Keratinocyte (primary cell): Measurements from ENCODE around the gene INSC. TPM values are rescaled to one million over a fixed set of nuclear protein-coding genes. Genes with fewer than 3 reads are reported as not detected.

ENCODE experiments used
- DNase-seq: peaks from one replicate; pipeline ENCODE4 v3.0.0-alpha.2; 2011; ENCODE audit warnings: low read depth, missing footprints, low spot score
- FAIRE-seq: peaks from 2 replicates; lab custom pipeline; 2011; peaks lifted over from hg19 to GRCh38; lab: Jason Lieb, UNC
- H2AFZ ChIP-seq: 2 replicates; pipeline ENCODE4 v1.6.0; 2012; ENCODE audit warnings: low read length, control low read depth, inconsistent platforms; ENCODE audit not compliant: control insufficient read depth
- H3K27ac ChIP-seq: 2 replicates; pipeline ENCODE4 v1.5.1; 2011; ENCODE audit warnings: low read length; ENCODE audit not compliant: control insufficient read depth, insufficient read depth
- H3K27me3 ChIP-seq: 3 replicates; pipeline ENCODE4 v1.6.0; 2011; ENCODE audit warnings: low read length; ENCODE audit not compliant: control insufficient read depth, insufficient read depth; ENCODE audit errors: extremely low read depth
- H3K36me3 ChIP-seq, 2 experiments: 2 replicates in 1 of 2; 3 replicates in 1 of 2; pipeline ENCODE4 v1.5.1; 2011; ENCODE audit warnings: low read length in 2 of 2, mild to moderate bottlenecking in 1 of 2; ENCODE audit not compliant: control insufficient read depth in 2 of 2, insufficient read depth in 2 of 2; ENCODE audit errors: extremely low read depth in 1 of 2
- H3K4me1 ChIP-seq: 3 replicates; pipeline ENCODE4 v1.5.1; 2011; ENCODE audit warnings: low read length; ENCODE audit not compliant: control insufficient read depth, insufficient read depth; ENCODE audit errors: extremely low read depth
- H3K4me2 ChIP-seq: 3 replicates; pipeline ENCODE4 v1.6.0; 2011; ENCODE audit warnings: low read depth, low read length; ENCODE audit not compliant: control insufficient read depth, insufficient read depth; ENCODE audit errors: extremely low read depth
- H3K4me3 ChIP-seq, 3 experiments: fragments of 200-600 bp in 1 of 3; sonication (generic) in 1 of 3; 2 replicates in 2 of 3; 3 replicates in 1 of 3; pipeline ENCODE4 v1.5.1; 2011 to 2016; ENCODE audit warnings: low read length in 3 of 3, mild to moderate bottlenecking in 3 of 3, control low read depth in 2 of 3, inconsistent platforms in 1 of 3, low read depth in 1 of 3, mixed read lengths in 1 of 3, mixed run types in 1 of 3, moderate library complexity in 1 of 3; ENCODE audit not compliant: control insufficient read depth in 2 of 3, insufficient read depth in 2 of 3; ENCODE audit errors: extremely low read depth in 1 of 3
- H3K79me2 ChIP-seq: 2 replicates; pipeline ENCODE4 v1.6.0; 2012; ENCODE audit warnings: low read length; ENCODE audit not compliant: control insufficient read depth, insufficient read depth
- H3K9ac ChIP-seq: 3 replicates; pipeline ENCODE4 v1.6.0; 2011; ENCODE audit warnings: low read length; ENCODE audit not compliant: control insufficient read depth, insufficient read depth; ENCODE audit errors: extremely low read depth
- H3K9me1 ChIP-seq: 3 replicates; pipeline ENCODE4 v1.6.0; 2011; ENCODE audit warnings: low read length; ENCODE audit not compliant: control insufficient read depth, insufficient read depth; ENCODE audit errors: extremely low read depth
- H3K9me3 ChIP-seq: 2 replicates; pipeline ENCODE4 v1.5.1; 2012; ENCODE audit warnings: low read depth, low read length; ENCODE audit not compliant: control insufficient read depth
- H4K20me1 ChIP-seq: 3 replicates; pipeline ENCODE4 v1.6.0; 2011; ENCODE audit warnings: low read length; ENCODE audit not compliant: control insufficient read depth, insufficient read depth; ENCODE audit errors: extremely low read depth
- CTCF ChIP-seq, 3 experiments: IDR thresholded peaks in 1 of 3; conservative IDR thresholded peaks in 1 of 3; optimal IDR thresholded peaks in 1 of 3; 2 replicates in 2 of 3; 3 replicates in 1 of 3; pipeline versions ENCODE3 to v1.5.1; 2011; ENCODE audit warnings: low read length in 3 of 3, mild to moderate bottlenecking in 3 of 3, moderate library complexity in 2 of 3, control low read depth in 1 of 3, inconsistent platforms in 1 of 3; ENCODE audit not compliant: insufficient read depth in 2 of 3; ENCODE audit errors: extremely low read depth in 1 of 3
- EZH2 ChIP-seq: IDR thresholded peaks from one replicate; pipeline ENCODE4 v1.6.1; 2012; ENCODE audit warnings: inconsistent platforms, mild to moderate bottlenecking, low read length, moderate library complexity
- dilution Hi-C: fragments of 300-500 bp; cut with MboI; formaldehyde crosslinking; loops from one replicate; pipeline ENCODE4 v1.7.0; 2020; ENCODE audit warnings: low sequenced_read_pairs; ENCODE audit not compliant: extremely low pct_ligation_motif_present
- polyA plus RNA-seq, 5 experiments: library from polyadenylated mRNA; depleted of rRNA in 3 of 5; stranded (reverse) in 3 of 5; stranded (forward) in 1 of 5; unstranded in 1 of 5; fragments of >200 nt; gene quantifications; 1 replicate in 1 of 5; 2 replicates in 3 of 5; 3 replicates in 1 of 5; pipeline versions ENCODE4 v1.2.1 to v1.2.3, GENCODE V29; 2011 to 2012; ENCODE audit warnings: missing spikeins in 2 of 5, low read depth in 1 of 5, low replicate concordance in 1 of 5

The INSC gene
- polyA plus RNA-seq, 1 donor (not counting 4 experiments of a cell fraction or from before 2014, with no cell fraction given) = 0.13 TPM

- Histone ChIP-seq H3K27ac (no peak overlapping the region), H3K9me3 (no peaks in the 10 kb centered on the region), H3K36me3 (no peaks in the 10 kb centered on the region), H3K4me3 (no peak overlapping the region), H3K79me2 (no peaks in the 10 kb centered on the region), H3K9me1 (no peaks in the 10 kb centered on the region), H4K20me1 (no peaks in the 10 kb centered on the region), H3K9ac (no peak overlapping the region), H3K27me3 (no peaks in the 10 kb centered on the region), H3K4me2 (no peak overlapping the region), H2AFZ (no peak overlapping the region), H3K4me1 (no peaks in the 10 kb centered on the region)
- TF ChIP-seq CTCF (optimal IDR thresholded peaks at IDR 0.05 in 1 of 3, IDR thresholded peaks at IDR 0.05 in 1 of 3, conservative IDR thresholded peaks at IDR 0.05 in 1 of 3; ENCODE audit: extremely low read depth in 1 of 3, insufficient read depth in 2 of 3, low read length in 3 of 3) (no peak), EZH2 (no peak)
- no peak for FAIRE-seq
- no peak for DNase-seq
- dilution Hi-C loops = no loop called here
These were observed 65.6 kb downstream of the INSC start for GRCh38 chr11:15180212-15180792.

GRCh38 chr11:15182372-15182771, 67.6 kb downstream of the INSC start:
- Histone ChIP-seq H3K27me3 (no peaks in the 10 kb centered on the region), H3K4me1 (no peaks in the 10 kb centered on the region), H3K9ac (no peak overlapping the region), H2AFZ (no peak overlapping the region), H3K36me3 (no peaks in the 10 kb centered on the region), H3K27ac (no peak overlapping the region), H3K4me3 (no peak overlapping the region), H3K79me2 (no peaks in the 10 kb centered on the region), H4K20me1 (no peaks in the 10 kb centered on the region), H3K9me1 (no peaks in the 10 kb centered on the region), H3K9me3 (no peaks in the 10 kb centered on the region), H3K4me2 (no peak overlapping the region)
- no peak for DNase-seq
- dilution Hi-C loops = no loop called here
- no peak for TF ChIP-seq CTCF (optimal IDR thresholded peaks at IDR 0.05 in 1 of 3, IDR thresholded peaks at IDR 0.05 in 1 of 3, conservative IDR thresholded peaks at IDR 0.05 in 1 of 3; ENCODE audit: extremely low read depth in 1 of 3, insufficient read depth in 2 of 3, low read length in 3 of 3)
- TF ChIP-seq EZH2 = no peak
- no peak for FAIRE-seq
